ENCODE results near the gene DECR2. TPM values are rescaled to one million over a fixed set of nuclear protein-coding genes. Genes with fewer than 3 reads are reported as not detected.

DECR2 gene
- total and polyA plus RNA-seq, 2 of the 13 experiments (the other 11 are each of a cell fraction or from before 2014, with no cell fraction given), result 36.3 to 44.6 TPM

DNA sequence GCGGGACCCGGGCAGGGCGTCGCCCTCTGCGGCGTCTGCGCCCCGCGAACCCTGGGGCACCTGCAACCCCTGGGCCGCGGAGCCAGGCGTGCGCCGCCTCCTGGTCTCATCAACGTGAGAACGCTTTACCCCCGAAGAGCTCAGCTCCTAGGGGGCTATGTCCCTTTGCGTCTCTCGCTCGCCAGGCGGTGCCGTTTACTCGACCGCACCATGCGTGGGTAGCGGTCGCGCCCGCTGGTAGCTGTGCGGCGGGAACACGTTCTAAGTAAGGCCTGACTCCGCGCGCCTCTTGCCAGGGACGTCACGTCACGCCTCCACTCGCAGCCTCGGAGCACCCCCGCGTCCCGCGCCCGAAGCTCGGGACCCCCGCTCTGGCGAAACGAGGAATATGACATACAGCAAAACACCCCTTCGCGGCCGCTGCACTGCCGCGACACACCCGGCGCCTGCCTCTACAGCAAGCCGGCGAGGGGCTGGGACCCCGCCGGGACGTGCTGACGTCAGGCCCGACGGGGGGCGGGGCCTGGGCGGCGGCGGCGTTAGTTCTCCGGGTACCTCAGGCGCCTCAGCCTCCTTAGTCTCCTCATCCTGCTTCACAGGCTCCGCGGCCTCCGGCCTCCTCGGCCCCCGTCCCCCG, 23.5 kb downstream of the DECR2 start, which contains the start of gene RAB11FIP3 (continued):
- TF ChIP-seq JDP2 (CRISPR knock-in tag; IDR thresholded peaks at IDR 0.05; ENCODE audit: borderline replicate concordance) (no peak), ZNF773 (CRISPR knock-in tag; IDR thresholded peaks at IDR 0.05; ENCODE audit: borderline replicate concordance) (0 out of 2 replicates have a peak, but pooled peaks have one; percentile 46), PHF5A (CRISPR knock-in tag; IDR thresholded peaks at IDR 0.05; ENCODE audit: low read depth, unreplicated experiment) (no peak), RBM39 (IDR thresholded peaks at IDR 0.05; ENCODE audit: low read depth, low read length, poor library complexity, severe bottlenecking) (peak; percentile 83), ZNF430 (CRISPR knock-in tag; IDR thresholded peaks at IDR 0.05) (peak; percentile 87), HOXD1 (CRISPR knock-in tag; IDR thresholded peaks at IDR 0.05) (peak; percentile 86), ATF4 (CRISPR knock-in tag; IDR thresholded peaks at IDR 0.05) (no peak), ZNF382 (CRISPR knock-in tag; IDR thresholded peaks at IDR 0.05; ENCODE audit: borderline replicate concordance) (no peak), ARID4A (CRISPR knock-in tag; IDR thresholded peaks at IDR 0.05; ENCODE audit: borderline replicate concordance) (peak; percentile 90), ATF1 (CRISPR knock-in tag; IDR thresholded peaks at IDR 0.05) (no peak), ZBTB38 (CRISPR knock-in tag; IDR thresholded peaks at IDR 0.05) (peak; percentile 78), PLRG1 (conservative IDR thresholded peaks at IDR 0.05) (no peak), SALL1 (CRISPR knock-in tag; IDR thresholded peaks at IDR 0.05) (peak; percentile 71), ZFP37 (CRISPR knock-in tag; IDR thresholded peaks at IDR 0.05; ENCODE audit: borderline replicate concordance) (0 out of 2 replicates have a peak, but pooled peaks have one; percentile 29), AKAP8 (CRISPR knock-in tag; IDR thresholded peaks at IDR 0.05) (no peak), POLR2A (IDR thresholded peaks at IDR 0.05; ENCODE audit: insufficient read depth in 1 of 2, low read depth in 2 of 2, low read length in 2 of 2) (peak in 1 of 2 experiments; percentile 85; a peak in 2 of 4 replicates), ZNF607 (CRISPR knock-in tag; IDR thresholded peaks at IDR 0.05; ENCODE audit: borderline replicate concordance) (peak; percentile 83), ATF7-NPFF (CRISPR knock-in tag; IDR thresholded peaks at IDR 0.05; ENCODE audit: low read depth) (peak; percentile 74), ZNF326 (CRISPR knock-in tag; IDR thresholded peaks at IDR 0.05; ENCODE audit: borderline replicate concordance) (no peak), ZSCAN20 (CRISPR knock-in tag; IDR thresholded peaks at IDR 0.05; ENCODE audit: borderline replicate concordance) (no peak), CEBPG (CRISPR knock-in tag; IDR thresholded peaks at IDR 0.05) (no peak)
- TF ChIP-seq, protein P1, sequence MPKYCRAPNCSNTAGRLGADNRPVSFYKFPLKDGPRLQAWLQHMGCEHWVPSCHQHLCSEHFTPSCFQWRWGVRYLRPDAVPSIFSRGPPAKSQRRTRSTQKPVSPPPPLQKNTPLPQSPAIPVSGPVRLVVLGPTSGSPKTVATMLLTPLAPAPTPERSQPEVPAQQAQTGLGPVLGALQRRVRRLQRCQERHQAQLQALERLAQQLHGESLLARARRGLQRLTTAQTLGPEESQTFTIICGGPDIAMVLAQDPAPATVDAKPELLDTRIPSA (CRISPR knock-in tag; IDR thresholded peaks at IDR 0.05; ENCODE audit: borderline replicate concordance), result peak; percentile 81; the same call in 1 of the 2 replicates
- TF ChIP-seq, protein P2, sequence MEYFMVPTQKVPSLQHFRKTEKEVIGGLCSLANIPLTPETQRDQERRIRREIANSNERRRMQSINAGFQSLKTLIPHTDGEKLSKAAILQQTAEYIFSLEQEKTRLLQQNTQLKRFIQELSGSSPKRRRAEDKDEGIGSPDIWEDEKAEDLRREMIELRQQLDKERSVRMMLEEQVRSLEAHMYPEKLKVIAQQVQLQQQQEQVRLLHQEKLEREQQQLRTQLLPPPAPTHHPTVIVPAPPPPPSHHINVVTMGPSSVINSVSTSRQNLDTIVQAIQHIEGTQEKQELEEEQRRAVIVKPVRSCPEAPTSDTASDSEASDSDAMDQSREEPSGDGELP (IDR thresholded peaks at IDR 0.05; ENCODE audit: borderline replicate concordance, low read depth), result no peak
- TF ChIP-seq, protein P3, sequence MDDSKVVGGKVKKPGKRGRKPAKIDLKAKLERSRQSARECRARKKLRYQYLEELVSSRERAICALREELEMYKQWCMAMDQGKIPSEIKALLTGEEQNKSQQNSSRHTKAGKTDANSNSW (CRISPR knock-in tag; IDR thresholded peaks at IDR 0.05; ENCODE audit: borderline replicate concordance), result peak; percentile 26; the same call in 1 of the 2 replicates

Measured in HepG2 (cell line).